ENCODE data around the gene ZBTB26.

Gene ZBTB26

DNA sequence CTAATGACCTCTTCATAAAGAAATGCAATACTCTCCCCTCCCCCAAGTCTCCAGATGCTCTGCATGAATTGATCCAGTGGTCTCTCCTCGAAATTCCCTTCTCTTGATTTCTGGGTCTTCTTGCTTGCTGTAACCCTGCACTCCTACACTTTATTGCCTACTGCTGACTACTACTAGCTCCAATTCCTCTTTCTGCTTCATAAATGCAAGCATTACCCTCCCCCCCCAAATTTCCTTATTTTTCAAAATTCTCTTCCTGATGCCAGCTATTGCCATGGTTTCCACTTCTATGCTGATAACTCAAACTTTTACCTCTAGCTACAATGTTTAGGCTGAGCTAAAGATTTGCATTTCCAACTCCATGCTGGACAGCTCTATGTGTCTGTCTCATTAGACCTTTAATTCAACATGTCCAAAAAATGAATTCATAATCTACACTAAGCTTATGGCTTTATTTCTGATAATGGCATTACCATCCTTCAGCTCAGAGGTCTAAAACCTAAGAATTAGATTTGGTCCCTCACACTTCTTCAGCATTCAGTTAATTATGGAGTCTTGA lies 1.4 kb downstream of the ZBTB26 start:
- no peak for DNase-seq
- H3K79me2 ChIP-seq (ENCODE audit: insufficient read depth, low read length) = peaks cover 75% of the 10 kb centered on the region
- no peak overlapping the region for H3K27ac ChIP-seq (ENCODE audit: low read length)
- H4K20me1 ChIP-seq (ENCODE audit: insufficient read depth, low read length) = no peaks in the 10 kb centered on the region
- TF ChIP-seq EZH2 (IDR thresholded peaks at IDR 0.05; ENCODE audit: borderline replicate concordance, low read depth, low read length, severe bottlenecking) = no peak
- TF ChIP-seq, protein P1, sequence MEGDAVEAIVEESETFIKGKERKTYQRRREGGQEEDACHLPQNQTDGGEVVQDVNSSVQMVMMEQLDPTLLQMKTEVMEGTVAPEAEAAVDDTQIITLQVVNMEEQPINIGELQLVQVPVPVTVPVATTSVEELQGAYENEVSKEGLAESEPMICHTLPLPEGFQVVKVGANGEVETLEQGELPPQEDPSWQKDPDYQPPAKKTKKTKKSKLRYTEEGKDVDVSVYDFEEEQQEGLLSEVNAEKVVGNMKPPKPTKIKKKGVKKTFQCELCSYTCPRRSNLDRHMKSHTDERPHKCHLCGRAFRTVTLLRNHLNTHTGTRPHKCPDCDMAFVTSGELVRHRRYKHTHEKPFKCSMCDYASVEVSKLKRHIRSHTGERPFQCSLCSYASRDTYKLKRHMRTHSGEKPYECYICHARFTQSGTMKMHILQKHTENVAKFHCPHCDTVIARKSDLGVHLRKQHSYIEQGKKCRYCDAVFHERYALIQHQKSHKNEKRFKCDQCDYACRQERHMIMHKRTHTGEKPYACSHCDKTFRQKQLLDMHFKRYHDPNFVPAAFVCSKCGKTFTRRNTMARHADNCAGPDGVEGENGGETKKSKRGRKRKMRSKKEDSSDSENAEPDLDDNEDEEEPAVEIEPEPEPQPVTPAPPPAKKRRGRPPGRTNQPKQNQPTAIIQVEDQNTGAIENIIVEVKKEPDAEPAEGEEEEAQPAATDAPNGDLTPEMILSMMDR (IDR thresholded peaks at IDR 0.05; ENCODE audit: borderline replicate concordance, extremely low read depth, low read length, poor library complexity, severe bottlenecking) = no peak
- H3K4me3 ChIP-seq (ENCODE audit: low read depth in 1 of 2, low read length in 2 of 2) = peak overlapping the region in 1 of 2 experiments; percentile 89; a peak in 1 of 4 replicates
- peaks cover 31% of the 10 kb centered on the region for H3K4me1 ChIP-seq (ENCODE audit: insufficient read depth, low read length)
- H3K4me2 ChIP-seq (ENCODE audit: insufficient read depth, low read length) = peak overlapping the region; percentile 91
- no peak overlapping the region for H2AFZ ChIP-seq (ENCODE audit: low read depth, low read length)
- no peaks in the 10 kb centered on the region for H3K27me3 ChIP-seq (ENCODE audit: insufficient read depth, low read length, poor library complexity)
- H3K36me3 ChIP-seq (ENCODE audit: insufficient read depth, low read length) = no peaks in the 10 kb centered on the region; the same call in 1 of the 2 replicates
- H3K9ac ChIP-seq (ENCODE audit: low read depth, low read length) = no peak overlapping the region
- no peaks in the 10 kb centered on the region for H3K9me3 ChIP-seq (ENCODE audit: insufficient read depth, low read length, severe bottlenecking)
- no peak for ATAC-seq (ENCODE audit: insufficient read depth, low read depth)

DNA sequence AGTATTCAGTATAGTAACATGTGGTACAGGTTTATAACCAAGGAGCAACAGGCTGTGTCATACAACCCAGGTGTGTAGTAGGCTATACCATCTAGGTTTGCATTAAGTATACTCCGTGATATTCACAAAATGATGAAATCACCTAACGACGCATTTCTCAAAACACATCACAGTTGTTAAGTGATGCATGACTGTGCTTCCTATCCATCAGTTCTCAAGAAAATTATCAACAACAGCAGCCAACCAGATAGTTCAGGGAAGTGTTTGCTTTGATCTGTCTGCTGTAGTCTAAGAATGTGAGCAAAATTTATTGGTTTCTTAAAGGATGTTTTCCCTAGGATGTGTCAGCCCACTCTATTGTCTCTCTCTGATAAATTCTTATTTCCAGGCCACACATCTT lies 7.4 kb downstream of the ZBTB26 start:
- H4K20me1 ChIP-seq (ENCODE audit: insufficient read depth, low read length) = no peaks in the 10 kb centered on the region
- no peak overlapping the region for H3K9ac ChIP-seq (ENCODE audit: low read depth, low read length)
- H3K4me2 ChIP-seq (ENCODE audit: insufficient read depth, low read length) = no peak overlapping the region
- no peak overlapping the region for H3K4me3 ChIP-seq (ENCODE audit: low read depth in 1 of 2, low read length in 2 of 2)
- no peaks in the 10 kb centered on the region for H3K27me3 ChIP-seq (ENCODE audit: insufficient read depth, low read length, poor library complexity)
- no peak overlapping the region for H3K27ac ChIP-seq (ENCODE audit: low read length)
- no peaks in the 10 kb centered on the region for H3K9me3 ChIP-seq (ENCODE audit: insufficient read depth, low read length, severe bottlenecking)
- no peak overlapping the region for H2AFZ ChIP-seq (ENCODE audit: low read depth, low read length)
- no peak for TF ChIP-seq EZH2 (IDR thresholded peaks at IDR 0.05; ENCODE audit: borderline replicate concordance, low read depth, low read length, severe bottlenecking)
- TF ChIP-seq, protein P1 (IDR thresholded peaks at IDR 0.05; ENCODE audit: borderline replicate concordance, extremely low read depth, low read length, poor library complexity, severe bottlenecking) = no peak
- peaks cover 44% of the 10 kb centered on the region for H3K79me2 ChIP-seq (ENCODE audit: insufficient read depth, low read length)
- peaks cover 15% of the 10 kb centered on the region for H3K36me3 ChIP-seq (ENCODE audit: insufficient read depth, low read length)
- DNase-seq = no peak
- no peak for ATAC-seq (ENCODE audit: insufficient read depth, low read depth)
- H3K4me1 ChIP-seq (ENCODE audit: insufficient read depth, low read length) = 0 out of 2 replicates have a peak, but pooled peaks cover 3% of the 10 kb centered on the region

DNA sequence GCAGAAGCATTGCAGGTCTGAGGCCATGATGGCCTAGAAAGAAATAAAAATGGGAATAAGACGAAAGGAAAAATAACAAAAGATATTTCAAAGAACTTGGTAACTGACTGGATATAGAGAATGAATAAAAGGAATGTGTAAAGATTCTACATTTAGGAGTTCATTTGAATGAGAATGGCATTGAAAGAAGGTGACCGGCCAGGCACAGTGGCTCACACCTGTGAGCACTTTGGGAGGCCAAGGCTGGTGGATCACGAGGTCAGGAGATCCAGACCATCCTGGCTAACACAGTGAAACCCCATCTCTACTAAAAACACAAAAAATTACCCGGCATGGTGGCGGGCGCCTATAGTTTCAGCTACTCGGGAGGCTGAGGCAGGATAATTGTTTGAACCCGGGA lies 8.6 kb downstream of the ZBTB26 start:
- Histone ChIP-seq H3K27me3 (ENCODE audit: insufficient read depth, low read length, poor library complexity) (no peaks in the 10 kb centered on the region), H3K9me3 (ENCODE audit: insufficient read depth, low read length, severe bottlenecking) (no peaks in the 10 kb centered on the region), H3K4me1 (ENCODE audit: insufficient read depth, low read length) (no peaks in the 10 kb centered on the region), H4K20me1 (ENCODE audit: insufficient read depth, low read length) (0 out of 2 replicates have a peak, but pooled peaks cover 3% of the 10 kb centered on the region), H3K9ac (ENCODE audit: low read depth, low read length) (no peak overlapping the region), H2AFZ (ENCODE audit: low read depth, low read length) (no peak overlapping the region), H3K79me2 (ENCODE audit: insufficient read depth, low read length) (peaks cover 42% of the 10 kb centered on the region), H3K4me2 (ENCODE audit: insufficient read depth, low read length) (no peak overlapping the region), H3K27ac (ENCODE audit: low read length) (no peak overlapping the region), H3K36me3 (ENCODE audit: insufficient read depth, low read length) (peaks cover 28% of the 10 kb centered on the region), H3K4me3 (ENCODE audit: low read depth in 1 of 2, low read length in 2 of 2) (no peak overlapping the region)
- ATAC-seq (ENCODE audit: insufficient read depth, low read depth) (no peak), DNase-seq (no peak)
- TF ChIP-seq, protein P1 (IDR thresholded peaks at IDR 0.05; ENCODE audit: borderline replicate concordance, extremely low read depth, low read length, poor library complexity, severe bottlenecking) = no peak
- no peak for TF ChIP-seq EZH2 (IDR thresholded peaks at IDR 0.05; ENCODE audit: borderline replicate concordance, low read depth, low read length, severe bottlenecking)
